GM21390 (cell line): ENCODE results near the gene EVC2.

ENCODE experiments used
- ATAC-seq: cut with Tn5 transposase; IDR thresholded peaks from one replicate; pipeline ENCODE4 v1.9.1; 2021; ENCODE audit not compliant: unreplicated experiment

The EVC2 gene

GRCh38 chr4:5568336-5568735 is 140.0 kb downstream of the EVC2 start:
- no peak for ATAC-seq

- no peak for ATAC-seq
Measured at GRCh38 chr4:5566991-5567390, 141.4 kb downstream of the EVC2 start.

GRCh38 chr4:5566526-5566925 is 141.8 kb downstream of the EVC2 start:
- ATAC-seq, result no peak

GRCh38 chr4:5563856-5564255 is 144.5 kb downstream of the EVC2 start:
- no peak for ATAC-seq

- no peak for ATAC-seq
Measured at GRCh38 chr4:5562476-5562875, 145.9 kb downstream of the EVC2 start.

- ATAC-seq, result no peak
Measured at GRCh38 chr4:5561286-5561685, 147.1 kb downstream of the EVC2 start.

GRCh38 chr4:5558502-5558901 is 149.9 kb downstream of the EVC2 start:
- no peak for ATAC-seq

GRCh38 chr4:5554376-5554775 is 154.0 kb downstream of the EVC2 start:
- ATAC-seq, result no peak

- ATAC-seq, result no peak
Measured at GRCh38 chr4:5553801-5554200, 154.6 kb downstream of the EVC2 start.

- no peak for ATAC-seq
Measured at GRCh38 chr4:5552451-5552850, 155.9 kb downstream of the EVC2 start.

- ATAC-seq, result no peak
Measured at GRCh38 chr4:5547651-5548249, 160.6 kb downstream of the EVC2 start.

- no peak for ATAC-seq
Measured at GRCh38 chr4:5545271-5545670, 163.1 kb downstream of the EVC2 start.

- no peak for ATAC-seq
Measured at GRCh38 chr4:5544762-5545161, 163.6 kb downstream of the EVC2 start.

GRCh38 chr4:5543681-5544080 is 164.7 kb downstream of the EVC2 start:
- ATAC-seq, result no peak

GRCh38 chr4:5541169-5541568 is 167.2 kb downstream of the EVC2 start:
- no peak for ATAC-seq

- ATAC-seq, result no peak
Measured at GRCh38 chr4:5539584-5539983, 168.8 kb downstream of the EVC2 start.

- ATAC-seq, result no peak
Measured at GRCh38 chr4:5532100-5532499, 176.3 kb downstream of the EVC2 start.

- no peak for ATAC-seq
Measured at GRCh38 chr4:5528031-5528436, 180.3 kb downstream of the EVC2 start.

GRCh38 chr4:5527211-5527610 is 181.1 kb downstream of the EVC2 start:
- ATAC-seq, result no peak

- ATAC-seq, result no peak
Measured at GRCh38 chr4:5526080-5526846, 182.1 kb downstream of the EVC2 start.

GRCh38 chr4:5524446-5525299 is 183.7 kb downstream of the EVC2 start:
- ATAC-seq, result no peak

GRCh38 chr4:5517372-5517771 is 191.0 kb downstream of the EVC2 start:
- no peak for ATAC-seq
